ENCODE measurements around the gene GPR101. TPM values are rescaled to one million over a fixed set of nuclear protein-coding genes. Genes with fewer than 3 reads are reported as not detected.

GPR101 gene
- total and polyA plus RNA-seq, 10 of the 15 experiments (the other 5 are each of a cell fraction or from before 2014, with no cell fraction given): not detected

DNA sequence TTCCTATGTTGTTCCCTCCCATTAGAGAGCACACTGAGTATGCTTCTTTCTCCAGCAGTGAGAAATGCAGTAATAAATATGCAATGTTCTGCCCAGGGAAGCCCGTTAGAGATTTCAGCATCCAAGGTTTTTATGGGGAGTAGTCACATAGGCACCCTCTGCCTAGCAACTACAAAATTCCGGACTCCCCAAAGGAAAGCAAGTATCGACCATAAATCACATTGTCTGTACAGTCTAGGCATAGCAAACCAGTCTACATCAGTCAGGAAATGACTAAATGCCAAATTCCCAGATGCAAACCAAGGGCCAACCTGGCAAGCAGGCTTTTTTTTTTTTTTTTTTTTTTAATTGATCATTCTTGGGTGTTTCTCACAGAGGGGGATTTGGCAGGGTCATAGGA, 34.8 kb downstream of the GPR101 start:
- Histone ChIP-seq H3K36me3 (ENCODE audit: control insufficient read depth in 2 of 2, insufficient read depth in 2 of 2, low read length in 1 of 2) (no peaks in the 10 kb centered on the region), H4K20me1 (ENCODE audit: control insufficient read depth, insufficient read depth) (no peaks in the 10 kb centered on the region), H3K9ac (ENCODE audit: control insufficient read depth, insufficient read depth, low read length) (no peak overlapping the region), H3K4me2 (ENCODE audit: control insufficient read depth, insufficient read depth) (no peak overlapping the region), H3K4me1 (ENCODE audit: control insufficient read depth, insufficient read depth, low read length) (no peaks in the 10 kb centered on the region), H3K4me3 (no peak overlapping the region), H3K79me2 (ENCODE audit: control insufficient read depth, insufficient read depth, low read length) (no peaks in the 10 kb centered on the region), H3K9me3 (replicated peaks; ENCODE audit: control insufficient read depth, insufficient read depth, low read length) (no peaks in the 10 kb centered on the region), H3K27me3 (replicated peaks in 1 of 2; ENCODE audit: control insufficient read depth in 2 of 2, insufficient read depth in 2 of 2, low read length in 1 of 2) (no peaks in the 10 kb centered on the region), H2AFZ (ENCODE audit: control insufficient read depth, low read depth, low read length) (no peak overlapping the region), H3K27ac (ENCODE audit: control insufficient read depth, insufficient read depth) (no peak overlapping the region)
- FAIRE-seq: no peak
- ATAC-seq: no peak
- no peak for DNase-seq (ENCODE audit: low read depth, low spot score)
- ChIA-PET POLR2A (no interaction called here), SMC1A (ENCODE audit: uncharacterized antibody, unreplicated experiment) (no interaction called here), RAD21 (ENCODE audit: unreplicated experiment) (no interaction called here), CTCF (no interaction called here)
- intact Hi-C loops (cut with micrococcal nuclease; ENCODE audit: unreplicated experiment) (no loop called here), in situ Hi-C loops (cut with MboI) (no loop called here)
- BruUV-seq (replicated peaks): no TSS peak
- WGBS (ENCODE audit: insufficient coverage, insufficient replicate concordance, low lambda C conversion rate, missing lambda C conversion rate): 45% methylated on average over 3 of the region's 3 CpGs
- TF ChIP-seq RAD51 (IDR thresholded peaks at IDR 0.05): no peak
- no peak for TF ChIP-seq RB1 (IDR thresholded peaks at IDR 0.05; ENCODE audit: borderline replicate concordance)

Other genes starting within 250 kb of the GPR101 start
- 258 and 320 TPM in 2 replicates for gene RBMX, start 153.3 kb downstream of the GPR101 start, total RNA-seq (2014; rRNA removed)
- 404 and 421 TPM in 2 replicates for gene RBMX, start 153.3 kb downstream of the GPR101 start, total RNA-seq (2014; rRNA removed; fragmentation: Illumina TruSeq; extraction: Trizol)
- gene RBMX, start 153.3 kb downstream of the GPR101 start, total RNA-seq (2021): 280 and 287 TPM in 2 replicates
- 290 and 302 TPM in 2 replicates for gene RBMX, start 153.3 kb downstream of the GPR101 start, polyA plus RNA-seq (2011; rRNA removed)
- 427 and 489 TPM in 2 replicates for gene RBMX, start 153.3 kb downstream of the GPR101 start, polyA plus RNA-seq (2014; fragmentation: Illumina TruSeq; extraction: Trizol)
- gene RBMX, start 153.3 kb downstream of the GPR101 start, polyA plus RNA-seq (2014; fragmentation: Nextera tagmentation; extraction: Ambion mirVana): 100 to 1,000 TPM; 299 to 332 TPM
- gene RBMX, start 153.3 kb downstream of the GPR101 start, polyA plus RNA-seq (2014; rRNA removed): 234 and 252 TPM in 2 replicates
- gene RBMX, start 153.3 kb downstream of the GPR101 start, polyA plus RNA-seq (2016; fragmentation: Nextera tagmentation; extraction: Ambion mirVana): 100 to 1,000 TPM; 262 to 270 TPM

Data from GM12878 (cell line).